ENCODE data around the gene MRPS10. TPM values are rescaled to one million over a fixed set of nuclear protein-coding genes. Genes with fewer than 3 reads are reported as not detected.

Gene MRPS10
- total and polyA plus RNA-seq, 4 donors = 20.1 to 26.8 (median 23.9) TPM

DNA sequence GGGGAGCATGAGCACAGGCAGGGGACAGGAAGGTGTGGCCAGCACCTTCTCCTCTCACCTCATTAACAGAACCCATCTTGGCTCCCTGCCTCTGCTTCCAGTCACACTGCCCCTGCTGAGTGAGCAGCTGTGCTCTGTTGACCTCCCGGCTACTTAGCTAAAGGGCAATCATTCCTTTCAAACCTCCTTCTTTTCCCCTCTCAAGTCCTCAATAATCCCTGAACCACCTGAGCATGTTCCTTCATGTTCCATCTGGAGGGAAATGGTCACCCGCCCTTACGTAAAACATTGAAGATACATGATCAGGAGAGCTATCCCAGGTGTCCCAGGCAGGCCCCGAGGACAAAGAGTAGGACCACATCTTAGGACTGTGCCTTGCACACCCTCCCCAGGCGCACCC is 21.7 kb upstream of the MRPS10 start:
- Histone ChIP-seq H3K9ac (ENCODE audit: low read depth in 1 of 2, low read length in 2 of 2) (no peak overlapping the region), H3K27me3 (ENCODE audit: control insufficient read depth in 4 of 4, insufficient read depth in 4 of 4, low read length in 3 of 4) (no peaks in the 10 kb centered on the region), H3K27ac (ENCODE audit: low read depth in 1 of 2, low read length in 2 of 2) (no peak overlapping the region), H3K9me3 (ENCODE audit: control insufficient read depth in 4 of 4, low read length in 3 of 4) (no peaks in the 10 kb centered on the region), H3K4me1 (ENCODE audit: control insufficient read depth in 4 of 4, insufficient read depth in 4 of 4, low read length in 3 of 4) (no peaks in the 10 kb centered on the region), H3K36me3 (ENCODE audit: control insufficient read depth in 4 of 4, insufficient read depth in 3 of 4, low read depth in 1 of 4, low read length in 3 of 4) (peaks cover 0 to 2% (median 0%) of the 10 kb centered on the region in 4 donors), H3K4me3 (ENCODE audit: low read depth in 1 of 3, low read length in 3 of 3) (no peak overlapping the region)
- TF ChIP-seq, protein P1, sequence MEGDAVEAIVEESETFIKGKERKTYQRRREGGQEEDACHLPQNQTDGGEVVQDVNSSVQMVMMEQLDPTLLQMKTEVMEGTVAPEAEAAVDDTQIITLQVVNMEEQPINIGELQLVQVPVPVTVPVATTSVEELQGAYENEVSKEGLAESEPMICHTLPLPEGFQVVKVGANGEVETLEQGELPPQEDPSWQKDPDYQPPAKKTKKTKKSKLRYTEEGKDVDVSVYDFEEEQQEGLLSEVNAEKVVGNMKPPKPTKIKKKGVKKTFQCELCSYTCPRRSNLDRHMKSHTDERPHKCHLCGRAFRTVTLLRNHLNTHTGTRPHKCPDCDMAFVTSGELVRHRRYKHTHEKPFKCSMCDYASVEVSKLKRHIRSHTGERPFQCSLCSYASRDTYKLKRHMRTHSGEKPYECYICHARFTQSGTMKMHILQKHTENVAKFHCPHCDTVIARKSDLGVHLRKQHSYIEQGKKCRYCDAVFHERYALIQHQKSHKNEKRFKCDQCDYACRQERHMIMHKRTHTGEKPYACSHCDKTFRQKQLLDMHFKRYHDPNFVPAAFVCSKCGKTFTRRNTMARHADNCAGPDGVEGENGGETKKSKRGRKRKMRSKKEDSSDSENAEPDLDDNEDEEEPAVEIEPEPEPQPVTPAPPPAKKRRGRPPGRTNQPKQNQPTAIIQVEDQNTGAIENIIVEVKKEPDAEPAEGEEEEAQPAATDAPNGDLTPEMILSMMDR (IDR thresholded peaks at IDR 0.05; ENCODE audit: low read depth, low read length, missing input control) = no peak
- TF ChIP-seq FOXA1 (IDR thresholded peaks at IDR 0.05) (no peak), NR2F2 (IDR thresholded peaks at IDR 0.05) (no peak), HNF4A (conservative IDR thresholded peaks at IDR 0.05) (no peak), JUND (IDR thresholded peaks at IDR 0.05) (no peak), RAD21 (IDR thresholded peaks at IDR 0.05) (no peak), RXRA (IDR thresholded peaks at IDR 0.05) (no peak), SP1 (IDR thresholded peaks at IDR 0.05) (no peak), EGR1 (IDR thresholded peaks at IDR 0.05; ENCODE audit: low read depth in 2 of 2) (no peak), YY1 (IDR thresholded peaks at IDR 0.05) (no peak), GABPA (IDR thresholded peaks at IDR 0.05 in 1 of 2, conservative IDR thresholded peaks at IDR 0.05 in 1 of 2) (no peak), HNF4G (IDR thresholded peaks at IDR 0.05) (no peak), TAF1 (conservative IDR thresholded peaks at IDR 0.05) (no peak), FOXA2 (IDR thresholded peaks at IDR 0.05) (no peak)
- TF ChIP-seq, protein P2, sequence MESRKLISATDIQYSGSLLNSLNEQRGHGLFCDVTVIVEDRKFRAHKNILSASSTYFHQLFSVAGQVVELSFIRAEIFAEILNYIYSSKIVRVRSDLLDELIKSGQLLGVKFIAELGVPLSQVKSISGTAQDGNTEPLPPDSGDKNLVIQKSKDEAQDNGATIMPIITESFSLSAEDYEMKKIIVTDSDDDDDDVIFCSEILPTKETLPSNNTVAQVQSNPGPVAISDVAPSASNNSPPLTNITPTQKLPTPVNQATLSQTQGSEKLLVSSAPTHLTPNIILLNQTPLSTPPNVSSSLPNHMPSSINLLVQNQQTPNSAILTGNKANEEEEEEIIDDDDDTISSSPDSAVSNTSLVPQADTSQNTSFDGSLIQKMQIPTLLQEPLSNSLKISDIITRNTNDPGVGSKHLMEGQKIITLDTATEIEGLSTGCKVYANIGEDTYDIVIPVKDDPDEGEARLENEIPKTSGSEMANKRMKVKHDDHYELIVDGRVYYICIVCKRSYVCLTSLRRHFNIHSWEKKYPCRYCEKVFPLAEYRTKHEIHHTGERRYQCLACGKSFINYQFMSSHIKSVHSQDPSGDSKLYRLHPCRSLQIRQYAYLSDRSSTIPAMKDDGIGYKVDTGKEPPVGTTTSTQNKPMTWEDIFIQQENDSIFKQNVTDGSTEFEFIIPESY (IDR thresholded peaks at IDR 0.05) = no peak
- TF ChIP-seq, protein P3, sequence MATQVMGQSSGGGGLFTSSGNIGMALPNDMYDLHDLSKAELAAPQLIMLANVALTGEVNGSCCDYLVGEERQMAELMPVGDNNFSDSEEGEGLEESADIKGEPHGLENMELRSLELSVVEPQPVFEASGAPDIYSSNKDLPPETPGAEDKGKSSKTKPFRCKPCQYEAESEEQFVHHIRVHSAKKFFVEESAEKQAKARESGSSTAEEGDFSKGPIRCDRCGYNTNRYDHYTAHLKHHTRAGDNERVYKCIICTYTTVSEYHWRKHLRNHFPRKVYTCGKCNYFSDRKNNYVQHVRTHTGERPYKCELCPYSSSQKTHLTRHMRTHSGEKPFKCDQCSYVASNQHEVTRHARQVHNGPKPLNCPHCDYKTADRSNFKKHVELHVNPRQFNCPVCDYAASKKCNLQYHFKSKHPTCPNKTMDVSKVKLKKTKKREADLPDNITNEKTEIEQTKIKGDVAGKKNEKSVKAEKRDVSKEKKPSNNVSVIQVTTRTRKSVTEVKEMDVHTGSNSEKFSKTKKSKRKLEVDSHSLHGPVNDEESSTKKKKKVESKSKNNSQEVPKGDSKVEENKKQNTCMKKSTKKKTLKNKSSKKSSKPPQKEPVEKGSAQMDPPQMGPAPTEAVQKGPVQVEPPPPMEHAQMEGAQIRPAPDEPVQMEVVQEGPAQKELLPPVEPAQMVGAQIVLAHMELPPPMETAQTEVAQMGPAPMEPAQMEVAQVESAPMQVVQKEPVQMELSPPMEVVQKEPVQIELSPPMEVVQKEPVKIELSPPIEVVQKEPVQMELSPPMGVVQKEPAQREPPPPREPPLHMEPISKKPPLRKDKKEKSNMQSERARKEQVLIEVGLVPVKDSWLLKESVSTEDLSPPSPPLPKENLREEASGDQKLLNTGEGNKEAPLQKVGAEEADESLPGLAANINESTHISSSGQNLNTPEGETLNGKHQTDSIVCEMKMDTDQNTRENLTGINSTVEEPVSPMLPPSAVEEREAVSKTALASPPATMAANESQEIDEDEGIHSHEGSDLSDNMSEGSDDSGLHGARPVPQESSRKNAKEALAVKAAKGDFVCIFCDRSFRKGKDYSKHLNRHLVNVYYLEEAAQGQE (IDR thresholded peaks at IDR 0.05) = no peak
- TF ChIP-seq, protein P4, sequence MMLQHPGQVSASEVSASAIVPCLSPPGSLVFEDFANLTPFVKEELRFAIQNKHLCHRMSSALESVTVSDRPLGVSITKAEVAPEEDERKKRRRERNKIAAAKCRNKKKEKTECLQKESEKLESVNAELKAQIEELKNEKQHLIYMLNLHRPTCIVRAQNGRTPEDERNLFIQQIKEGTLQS (IDR thresholded peaks at IDR 0.05) = no peak
- TF ChIP-seq, protein P5, sequence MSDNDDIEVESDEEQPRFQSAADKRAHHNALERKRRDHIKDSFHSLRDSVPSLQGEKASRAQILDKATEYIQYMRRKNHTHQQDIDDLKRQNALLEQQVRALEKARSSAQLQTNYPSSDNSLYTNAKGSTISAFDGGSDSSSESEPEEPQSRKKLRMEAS (IDR thresholded peaks at IDR 0.05) = no peak
- WGBS = 96% methylated on average over 5 of the region's 5 CpGs
- DNase-seq (ENCODE audit: low spot score) = no peak
